Stimulated activated CD8-positive, alpha-beta memory T cell treated with anti-CD3 and anti-CD28 coated beads, Interleukin-7, amount 100 ng/mL, for 1 hour (primary cell): ENCODE data around the gene RAB31.
"Not testable (repeated sequence)": the region's sequence is repeated elsewhere in the genome, so short reads cannot be mapped to it uniquely, and the experiment has no call there.

Source experiments
- DNase-seq, 2 donors: peaks; one replicate each; pipeline ENCODE4 v3.0.0-alpha.2; 2020; ENCODE audit warnings: low read depth in 2 of 2

The RAB31 gene

DNA sequence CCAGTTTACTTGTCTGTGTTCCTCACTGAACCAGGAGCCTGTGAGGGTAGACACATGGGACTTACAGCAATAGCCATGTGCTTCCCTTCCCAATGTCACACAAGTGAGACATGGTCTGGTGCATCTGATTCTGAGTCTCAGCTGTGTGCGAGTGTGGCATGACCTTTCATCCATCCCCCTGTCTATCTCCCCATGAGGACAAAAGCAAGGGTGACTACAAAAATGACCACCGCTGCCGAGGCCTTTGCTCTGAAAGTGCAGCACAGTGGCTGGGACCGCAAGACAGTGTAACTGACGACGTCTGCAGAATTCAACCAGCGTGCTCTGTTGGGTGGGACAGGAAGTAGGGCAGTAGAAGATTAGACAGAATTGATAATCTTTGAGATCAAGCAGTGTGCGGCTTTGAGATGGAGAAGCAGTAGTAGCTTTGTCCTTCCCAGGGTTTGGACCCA is 50.5 kb downstream of the RAB31 start:
- no peak for DNase-seq

DNA sequence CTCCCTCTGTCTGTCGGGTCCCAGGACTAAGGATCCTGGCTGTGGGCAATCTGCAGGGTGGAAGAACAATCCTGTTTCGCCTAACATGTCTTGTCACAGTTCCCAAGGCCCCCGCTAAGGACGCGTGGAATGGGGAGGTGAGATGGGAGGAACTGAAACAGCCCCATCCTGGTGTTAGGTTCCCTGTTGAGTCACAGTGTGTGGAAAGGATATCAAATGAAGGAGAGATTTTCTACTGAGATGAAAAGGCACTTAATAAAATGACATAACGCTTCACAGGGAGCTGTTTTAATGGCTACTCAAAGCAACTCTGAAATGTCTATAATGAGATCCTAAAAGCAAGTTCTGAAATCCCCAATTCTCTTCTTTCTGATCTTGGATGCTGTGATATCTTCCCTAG is 52.5 kb downstream of the RAB31 start:
- DNase-seq, result no peak

DNA sequence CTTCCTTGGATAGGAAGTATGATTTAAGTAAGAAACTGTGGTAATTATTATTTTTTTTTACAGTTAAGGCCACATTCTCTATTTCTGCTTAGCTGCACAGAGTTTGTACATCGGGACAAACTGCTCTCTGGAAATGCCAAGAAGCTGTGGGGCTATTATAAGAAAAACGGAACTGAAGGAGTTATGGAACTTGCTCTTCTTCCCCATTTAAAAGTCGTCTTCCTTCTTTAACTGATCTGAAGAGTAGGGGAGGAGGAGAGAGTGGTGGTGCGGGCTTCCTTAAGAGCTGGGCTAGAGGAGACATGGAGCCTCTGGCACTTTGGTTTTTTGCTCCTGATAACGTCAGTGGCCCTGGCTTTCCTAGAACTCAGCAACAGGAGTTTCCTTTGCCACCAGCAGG is 54.4 kb downstream of the RAB31 start:
- no peak for DNase-seq

DNA sequence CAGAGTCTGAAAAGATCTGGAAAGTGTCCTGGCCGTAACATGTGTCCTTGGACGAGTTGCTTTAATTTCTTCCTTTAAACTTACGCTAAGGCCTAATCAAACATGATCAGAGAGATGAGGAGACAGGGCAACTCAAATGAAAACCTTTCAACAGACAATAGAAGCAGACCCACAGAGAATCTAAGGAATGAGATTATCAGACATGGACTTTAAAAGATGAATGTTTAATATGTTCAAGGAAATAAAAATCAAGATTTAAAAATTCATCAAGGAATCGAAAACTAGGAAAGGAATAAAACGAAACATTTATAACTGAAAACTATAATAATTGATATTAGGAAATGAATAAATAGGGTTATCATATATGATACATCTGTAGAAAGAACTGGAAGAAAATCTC is 55.1 kb downstream of the RAB31 start:
- DNase-seq, result no peak

DNA sequence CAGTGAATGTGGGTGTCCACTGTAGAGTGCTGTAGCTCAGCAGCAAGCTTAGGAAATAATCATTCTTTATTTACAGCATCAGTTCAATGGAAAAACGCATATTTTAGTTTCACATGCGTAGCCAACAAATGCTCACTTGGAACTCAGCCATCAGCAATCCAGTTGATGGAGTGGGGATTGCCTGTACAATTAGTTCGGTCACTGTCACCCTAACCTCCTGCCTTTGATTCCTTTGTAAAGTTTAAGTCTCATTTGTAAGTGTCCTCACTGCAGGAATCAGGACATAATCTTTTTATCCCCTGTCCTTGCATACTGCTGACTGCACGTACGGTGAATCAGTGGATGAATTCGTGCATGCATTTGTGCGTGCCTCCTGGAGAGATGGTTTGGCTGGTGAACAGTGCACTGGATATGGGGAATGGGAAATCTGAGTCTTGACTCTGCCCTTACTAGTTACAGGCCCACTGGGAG is 55.9 kb downstream of the RAB31 start:
- DNase-seq, result no peak

DNA sequence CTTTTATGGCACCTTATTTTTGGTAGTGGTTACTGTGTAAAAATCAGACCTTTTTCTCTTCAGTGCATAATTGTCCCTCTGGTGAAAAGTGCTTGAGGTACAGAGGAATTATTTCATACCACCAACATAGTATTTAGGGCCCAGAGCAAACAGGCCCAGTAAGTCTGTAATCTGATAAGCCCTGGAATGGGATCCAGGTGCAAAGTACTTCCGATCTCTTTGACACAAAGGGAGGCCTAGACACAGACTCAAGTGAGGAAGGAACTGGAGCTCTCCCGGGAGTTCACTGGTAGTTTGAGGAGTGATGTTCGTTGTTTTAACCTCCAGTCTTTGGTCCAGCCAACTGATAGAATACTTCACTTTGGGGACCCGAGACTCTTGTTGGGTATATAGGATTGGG is 57.4 kb downstream of the RAB31 start:
- DNase-seq, result no peak

DNA sequence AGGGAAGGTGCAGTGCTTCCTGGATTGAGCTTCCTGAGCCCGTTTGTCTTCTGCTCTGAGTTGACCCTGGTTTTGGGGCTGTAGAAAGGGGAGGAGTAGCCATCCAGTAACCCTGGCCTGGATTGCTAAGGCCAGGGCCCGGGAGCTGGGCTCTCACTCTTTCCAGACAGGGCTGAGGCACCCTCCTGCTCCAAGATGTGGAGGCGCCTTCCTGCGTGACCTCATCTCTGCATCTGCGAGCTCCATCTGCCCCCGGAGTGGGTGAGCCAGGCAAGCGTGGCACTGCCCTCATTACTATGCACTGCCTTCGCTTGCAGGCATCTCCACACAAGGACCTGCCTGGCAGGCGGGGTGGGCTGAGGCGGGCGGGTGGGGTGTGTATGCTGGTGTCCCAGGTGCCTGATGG is 58.0 kb downstream of the RAB31 start:
- DNase-seq, result no peak

DNA sequence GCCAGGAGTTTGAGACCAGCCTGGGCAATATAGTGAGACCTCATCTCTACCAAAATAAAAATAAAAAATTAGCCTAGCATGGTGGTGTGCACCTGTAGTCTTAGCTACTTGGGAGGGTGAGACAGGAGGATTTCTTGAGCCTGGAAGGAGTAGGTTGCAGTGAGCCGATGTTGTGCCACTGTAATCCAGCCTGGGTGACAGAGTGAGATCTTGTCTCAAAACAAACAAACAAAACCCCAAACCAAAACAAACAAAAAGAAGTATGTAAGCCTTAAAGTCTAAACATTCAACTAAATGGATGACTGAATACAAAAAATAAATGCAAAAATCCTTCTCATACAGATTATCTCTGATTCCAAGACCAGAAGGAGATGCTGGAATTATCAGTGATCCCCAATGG is 58.6 kb downstream of the RAB31 start:
- DNase-seq, result no peak

DNA sequence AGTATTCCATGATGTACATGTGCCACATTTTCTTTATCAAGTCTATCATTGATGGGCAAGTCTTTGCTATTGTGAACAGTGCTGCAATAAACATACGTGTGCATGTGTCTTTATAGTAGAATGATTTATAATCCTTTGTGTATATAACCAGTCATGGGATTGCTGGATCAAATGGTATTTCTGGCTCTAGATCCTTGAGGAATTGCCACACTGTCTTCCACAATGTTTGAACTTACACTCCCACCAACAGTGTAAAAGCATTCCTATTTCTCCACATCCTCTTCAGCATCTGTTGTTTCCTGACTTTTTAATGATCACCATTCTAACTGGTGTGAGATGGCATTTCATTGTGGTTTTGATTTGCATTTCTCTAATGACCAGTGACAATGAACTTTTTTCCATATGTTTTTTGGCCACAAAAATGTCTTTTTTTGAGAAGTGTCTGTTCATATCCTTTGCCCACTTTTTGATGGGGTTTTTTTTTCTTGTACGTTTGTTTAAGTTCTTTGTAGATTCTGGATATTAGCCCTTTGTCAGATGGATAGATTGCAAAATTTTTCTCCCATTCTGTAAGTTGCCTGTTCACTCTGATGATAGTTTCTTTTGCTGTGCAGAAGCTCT is 60.1 kb downstream of the RAB31 start:
- not testable (repeated sequence) for DNase-seq

DNA sequence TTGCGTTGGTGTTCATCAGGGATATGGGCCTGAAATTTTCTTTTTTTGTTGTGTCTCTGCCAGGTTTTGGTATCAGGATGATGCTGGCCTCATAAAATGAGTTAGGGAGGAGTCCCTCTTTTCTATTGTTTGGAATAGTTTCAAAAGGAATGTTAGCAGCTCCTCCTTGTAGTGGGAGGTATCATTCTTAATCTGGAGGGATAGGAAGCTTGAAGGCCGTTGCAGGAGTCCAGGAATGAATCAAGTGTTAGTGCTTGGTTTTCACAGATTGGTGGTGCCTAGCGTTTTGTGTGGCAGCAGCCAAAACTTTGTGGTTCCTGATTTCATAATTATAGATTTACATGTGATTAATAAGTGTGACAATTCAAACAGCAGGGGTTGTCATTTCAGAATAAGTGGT is 62.0 kb downstream of the RAB31 start:
- not testable (repeated sequence) for DNase-seq

DNA sequence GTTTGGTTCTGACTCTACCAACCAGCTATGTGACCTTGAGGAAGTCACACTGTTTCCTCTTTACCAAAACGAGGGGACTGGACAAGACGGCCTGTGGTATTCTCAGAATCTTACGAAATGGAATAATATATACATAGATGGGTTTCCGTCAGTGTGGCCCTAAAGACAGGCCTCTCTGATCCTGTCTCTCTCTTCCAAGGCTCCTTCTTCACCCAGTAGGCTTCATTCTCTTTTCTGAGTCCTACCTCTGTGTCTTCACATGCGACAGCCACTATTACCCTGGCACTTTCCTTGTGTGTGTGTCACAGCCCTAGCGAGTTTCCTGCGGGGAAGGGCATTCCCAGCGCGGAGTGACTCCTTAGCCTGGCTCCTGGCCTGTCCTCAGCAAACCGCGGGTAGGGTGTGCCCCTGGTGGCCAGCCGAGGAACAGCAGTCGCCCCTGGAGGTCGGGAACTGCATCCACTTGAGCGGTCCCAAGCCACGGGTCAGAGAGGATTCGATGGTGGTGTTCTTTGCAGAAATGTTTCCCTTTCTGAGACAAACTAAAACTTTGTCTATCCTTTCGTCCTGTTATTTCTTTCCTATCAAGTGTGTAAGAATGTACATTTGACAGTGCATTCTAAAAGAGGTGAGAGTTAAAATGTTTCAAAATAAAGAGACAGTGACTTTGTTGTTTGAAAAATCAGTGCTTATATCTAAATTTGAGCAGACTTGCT is 63.3 kb downstream of the RAB31 start:
- DNase-seq, result peak; percentile 16 to 20

DNA sequence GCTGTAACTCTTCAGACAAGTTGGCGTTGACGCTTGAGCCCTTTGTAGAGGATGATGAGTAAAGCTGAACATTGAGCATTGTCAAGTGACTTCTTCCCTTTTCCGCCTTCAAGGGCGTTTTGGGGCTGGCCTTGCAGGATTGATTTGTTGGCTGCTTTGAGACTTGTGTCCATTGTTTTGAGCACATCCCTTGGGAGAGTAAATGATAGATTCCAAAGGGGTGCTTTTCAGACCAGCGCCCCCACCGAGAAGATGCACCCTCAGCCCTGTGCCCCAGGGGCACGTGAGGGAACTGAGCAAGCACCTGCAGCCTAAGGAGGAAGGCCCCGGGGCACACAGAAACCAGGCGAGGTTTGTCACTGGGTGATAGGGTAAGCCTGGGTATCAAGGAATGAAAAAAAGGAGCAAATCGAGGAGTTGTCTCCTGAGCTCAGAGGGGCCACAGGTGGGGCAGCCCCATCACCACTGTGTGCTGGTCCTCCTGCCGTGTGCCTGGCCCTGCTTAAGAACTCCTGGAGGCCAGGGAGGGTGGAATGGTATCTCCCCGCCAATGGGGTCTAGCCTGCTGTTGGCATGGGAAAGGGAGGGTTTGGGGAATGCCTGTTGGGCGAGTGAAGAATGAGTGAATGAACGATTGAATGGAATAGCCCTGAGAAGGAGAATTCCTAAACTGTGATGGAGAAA is 64.0 kb downstream of the RAB31 start:
- DNase-seq, result no peak

DNA sequence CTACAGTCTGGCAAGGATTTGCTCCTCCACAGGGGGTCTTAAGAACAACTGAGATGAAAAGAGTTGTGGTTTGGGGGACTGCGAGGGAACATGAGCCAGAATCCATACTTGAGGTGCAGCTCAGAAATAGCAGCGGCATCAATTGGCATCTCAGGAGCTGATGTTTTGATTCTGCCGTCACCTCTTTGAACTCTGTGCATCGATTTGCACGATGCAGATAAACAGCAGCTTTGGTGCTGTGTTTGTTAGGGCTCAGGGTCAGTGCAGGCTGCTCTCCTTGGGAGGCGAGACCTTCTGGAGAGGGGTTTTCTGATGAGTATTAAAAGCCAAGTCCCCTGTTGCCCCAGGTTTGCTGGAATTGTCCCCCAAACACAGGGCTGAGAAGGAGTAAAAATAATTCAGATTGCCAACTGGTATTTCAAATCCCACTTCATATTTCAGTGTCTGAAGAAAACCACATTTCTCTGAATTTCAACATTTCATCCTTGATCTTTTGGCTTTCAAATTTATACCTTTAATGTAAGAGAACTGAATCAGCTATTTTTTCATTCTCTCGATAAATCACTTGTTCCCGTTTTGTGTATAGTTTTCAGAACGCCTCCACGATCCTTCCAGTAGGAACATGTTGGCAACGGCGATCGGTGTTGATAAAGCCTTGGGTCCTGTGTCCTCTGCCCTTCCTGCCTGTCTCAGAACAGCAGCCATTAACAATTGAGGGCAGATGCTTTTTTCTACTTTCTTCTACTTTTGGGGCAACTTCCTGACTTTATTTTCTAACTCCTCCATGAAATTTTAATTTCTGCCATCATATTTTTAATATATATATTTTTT is 65.0 kb downstream of the RAB31 start:
- DNase-seq, result no peak

DNA sequence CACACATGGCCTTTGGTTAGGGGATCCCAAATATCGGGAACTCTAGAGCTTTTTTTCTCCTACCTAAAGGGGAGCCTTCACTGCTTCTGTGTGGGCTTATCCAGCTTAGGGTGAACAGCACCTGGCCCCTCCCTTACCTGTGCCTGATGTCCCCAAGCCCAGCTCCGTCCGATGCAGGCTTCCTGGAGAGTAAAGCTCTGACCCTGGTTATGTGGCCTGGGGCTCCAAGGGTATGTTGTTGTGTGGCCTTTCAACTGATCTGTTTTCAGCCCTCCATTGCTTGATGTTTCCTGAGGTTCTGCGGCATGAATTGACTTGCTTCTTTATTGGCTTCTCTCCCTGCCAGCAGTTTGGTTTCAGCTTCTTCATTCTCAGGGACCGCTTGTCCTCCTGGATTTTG is 66.0 kb downstream of the RAB31 start:
- no peak for DNase-seq

DNA sequence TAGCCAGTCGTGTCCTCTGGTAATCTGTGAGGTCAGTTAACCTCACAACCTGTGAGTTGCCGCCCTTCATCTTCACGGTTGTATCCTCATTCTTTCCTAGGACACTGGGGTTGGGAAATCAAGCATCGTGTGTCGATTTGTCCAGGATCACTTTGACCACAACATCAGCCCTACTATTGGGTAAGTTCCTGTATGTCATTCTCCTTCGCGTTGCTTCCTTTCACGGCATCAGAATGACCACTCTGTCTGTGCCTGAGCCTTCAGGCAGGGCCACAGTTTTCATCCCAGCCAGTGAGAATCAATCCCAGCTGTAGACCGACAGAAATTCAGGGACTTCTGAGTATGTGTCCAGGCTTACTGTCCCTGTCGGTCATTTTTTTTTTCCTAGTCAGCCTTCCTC is 67.1 kb downstream of the RAB31 start:
- no peak for DNase-seq

DNA sequence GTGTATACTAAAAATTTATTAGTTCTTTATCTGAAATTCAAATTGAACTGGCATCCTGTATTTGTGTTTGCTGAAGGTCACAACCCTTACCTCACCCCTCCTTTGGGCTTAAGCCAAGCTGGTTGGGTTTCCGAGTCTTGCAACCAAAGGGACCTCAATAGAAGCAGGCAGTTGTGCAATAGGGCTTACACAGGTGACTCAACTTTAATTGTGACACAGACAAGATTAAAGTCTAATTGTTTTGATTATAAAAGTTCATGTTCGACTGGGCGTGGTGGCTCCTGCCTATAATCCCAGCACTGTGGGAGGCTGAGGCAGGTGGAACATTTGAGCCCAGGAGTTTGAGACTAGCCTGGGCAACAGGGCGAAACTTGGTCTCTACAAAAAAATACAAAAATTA is 71.5 kb downstream of the RAB31 start:
- DNase-seq, result no peak

DNA sequence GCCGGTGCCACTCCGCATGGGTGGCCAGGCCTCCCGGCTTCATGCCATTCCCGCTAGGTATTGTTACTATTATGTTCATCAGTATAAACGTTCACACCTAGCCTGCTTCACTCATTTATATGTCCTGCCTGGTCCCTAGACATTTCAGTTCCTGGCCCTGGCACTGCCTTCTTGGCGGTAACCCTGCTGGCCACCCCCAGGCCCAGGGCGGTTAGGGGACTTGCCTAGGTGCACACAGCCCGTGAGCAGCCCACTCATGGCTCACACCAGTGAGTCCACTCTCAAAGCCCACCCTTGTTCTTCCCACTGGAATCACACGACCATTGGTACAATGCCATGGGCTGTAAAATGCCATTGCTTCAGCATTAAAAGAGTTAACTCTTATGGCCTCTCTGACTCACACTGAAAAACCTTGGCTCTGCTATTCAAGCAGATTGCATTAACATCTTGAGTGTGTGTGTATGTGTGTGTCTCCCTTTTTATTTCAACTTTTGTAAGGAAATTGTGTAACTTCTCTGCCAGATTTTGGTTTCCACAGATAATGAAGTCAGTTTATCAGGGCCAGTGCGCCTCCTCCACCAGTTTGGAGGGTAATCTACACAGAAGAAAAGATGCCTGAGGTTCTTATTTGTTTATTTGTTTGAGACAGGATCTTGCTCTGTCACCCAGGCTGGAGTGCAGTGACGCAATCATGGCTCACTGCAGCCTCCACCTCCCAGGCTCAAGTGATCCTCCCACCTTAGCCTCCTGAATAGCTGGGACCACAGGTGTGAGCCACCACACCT is 74.2 kb downstream of the RAB31 start:
- DNase-seq, result no peak

DNA sequence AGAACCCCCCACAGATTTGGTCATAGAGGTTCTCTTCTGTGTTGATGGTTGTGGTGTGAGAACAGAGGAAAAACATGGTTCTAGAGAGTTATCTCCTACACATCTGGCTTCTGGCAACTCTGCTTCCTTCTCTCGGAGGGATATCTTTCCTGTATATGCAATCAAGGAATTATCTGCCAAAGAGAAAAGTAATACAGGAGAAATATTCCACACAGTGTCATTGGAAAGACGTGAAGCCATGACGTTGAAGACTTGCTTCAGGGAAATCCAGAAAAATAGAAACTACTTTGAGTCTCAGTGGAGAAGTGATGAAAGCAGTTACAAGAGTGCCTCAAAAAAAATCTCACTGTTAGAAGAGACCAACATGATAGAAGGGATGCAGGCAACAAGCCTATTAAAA is 78.5 kb downstream of the RAB31 start:
- DNase-seq, result no peak

DNA sequence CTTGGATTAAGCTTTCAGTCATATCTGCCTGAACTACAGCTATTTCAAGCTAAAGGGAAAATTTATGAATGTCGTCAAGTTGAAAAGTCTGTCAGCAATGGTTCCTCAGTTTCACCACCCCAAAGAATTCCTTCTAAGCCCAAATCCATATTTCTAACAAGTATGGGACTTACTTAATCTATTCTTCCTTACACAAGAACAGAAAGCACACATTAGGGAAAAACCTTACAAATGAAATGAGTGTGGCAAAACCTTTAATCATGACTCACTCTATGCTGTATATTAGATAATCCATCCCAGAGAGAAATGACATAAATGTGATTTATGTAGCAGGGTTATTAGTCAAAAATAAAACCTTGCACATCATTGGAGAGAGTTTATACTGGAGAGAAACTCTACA is 78.9 kb downstream of the RAB31 start:
- no peak for DNase-seq

DNA sequence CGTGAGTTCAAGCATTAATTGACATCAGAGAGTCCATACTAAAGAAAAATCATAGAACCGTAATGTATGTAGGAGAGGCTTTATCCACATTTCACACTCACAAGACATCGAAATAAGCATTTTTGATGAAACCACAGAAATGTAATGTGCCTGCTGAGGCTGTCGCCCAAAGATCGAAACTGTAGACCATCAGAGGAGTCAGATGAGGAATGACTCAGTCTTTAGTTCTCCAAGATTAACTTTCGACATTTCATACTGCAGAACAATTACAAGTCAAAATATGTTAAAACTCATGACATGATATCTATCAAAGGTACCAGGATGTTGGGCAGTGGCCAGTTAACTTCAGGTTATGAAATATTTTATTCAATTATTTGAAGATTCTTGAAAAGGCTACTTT is 79.6 kb downstream of the RAB31 start:
- DNase-seq, result no peak

DNA sequence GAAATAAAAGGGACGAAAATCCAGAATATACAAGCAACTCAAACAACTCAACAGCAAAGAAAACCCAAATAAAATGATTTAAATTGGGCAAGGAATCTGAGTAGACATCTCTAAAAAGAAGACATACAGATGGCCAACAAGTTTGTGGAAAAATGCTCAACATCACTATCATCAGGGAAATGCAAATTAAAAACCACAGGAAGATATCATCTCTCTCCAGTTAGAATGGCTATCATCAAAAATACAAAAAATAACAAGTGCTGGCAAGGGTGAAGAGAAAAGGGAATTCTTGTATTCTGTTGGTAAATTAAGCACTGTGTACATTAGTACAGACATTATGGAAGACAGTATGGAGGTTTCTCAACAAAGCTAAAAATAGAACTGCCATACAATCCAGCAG is 80.0 kb downstream of the RAB31 start:
- no peak for DNase-seq
